Spleen (tissue), 11 donors: ENCODE measurements around the gene MBD3L3. TPM values are rescaled to one million over a fixed set of nuclear protein-coding genes. Genes with fewer than 3 reads are reported as not detected.

Source experiments
- DNase-seq: peaks from one replicate; pipeline ENCODE4 v3.0.0-alpha.2; 2020
- H3K27ac ChIP-seq, 8 donors: fragments of 200-600 bp; sonication (generic) in 7 of 8; 1 replicate in 4 of 8; 2 replicates in 4 of 8; pipeline versions ENCODE4 v1.5.0 to v1.8.0; 2016 to 2021; ENCODE audit warnings: inconsistent platforms in 4 of 8, mild to moderate bottlenecking in 4 of 8, moderate library complexity in 1 of 8
- H3K27me3 ChIP-seq, 7 donors: fragments of 200-600 bp; sonication (generic) in 6 of 7; replicated peaks in 1 of 7; 1 replicate in 4 of 7; 2 replicates in 3 of 7; pipeline versions ENCODE4 v1.5.0 to v1.8.0; 2016 to 2021; ENCODE audit warnings: inconsistent platforms in 3 of 7, mild to moderate bottlenecking in 1 of 7
- H3K36me3 ChIP-seq, 6 donors: fragments of 200-600 bp; sonication (generic) in 5 of 6; 1 replicate in 4 of 6; 2 replicates in 2 of 6; pipeline versions ENCODE4 v1.5.0 to v1.8.0; 2016 to 2021; ENCODE audit warnings: inconsistent platforms in 2 of 6
- H3K4me1 ChIP-seq, 6 donors: fragments of 200-600 bp; sonication (generic) in 5 of 6; 1 replicate in 3 of 6; 2 replicates in 3 of 6; pipeline versions ENCODE4 v1.5.0 to v1.8.0; 2016 to 2021; ENCODE audit warnings: inconsistent platforms in 3 of 6
- H3K4me3 ChIP-seq, 8 donors: fragments of 200-600 bp; sonication (generic) in 7 of 8; 1 replicate in 4 of 8; 2 replicates in 4 of 8; pipeline versions ENCODE4 v1.5.0 to v1.8.0; 2016 to 2021; ENCODE audit warnings: inconsistent platforms in 4 of 8, mild to moderate bottlenecking in 4 of 8, moderate library complexity in 2 of 8
- H3K9me3 ChIP-seq, 8 donors: fragments of 200-600 bp; sonication (generic) in 7 of 8; 1 replicate in 4 of 8; 2 replicates in 4 of 8; pipeline versions ENCODE4 v1.5.0 to v1.8.0; 2016 to 2021; ENCODE audit warnings: inconsistent platforms in 4 of 8
- CTCF ChIP-seq, 11 experiments: fragments of 200-600 bp in 7 of 11; fragments of 450-650 bp in 4 of 11; sonication (generic) in 4 of 11; IDR thresholded peaks in 8 of 11; conservative IDR thresholded peaks in 3 of 11; 1 replicate in 7 of 11; 2 replicates in 4 of 11; pipeline versions ENCODE4 v1.4.0 to v1.8.0; 2016 to 2021; ENCODE audit warnings: antibody characterized with exemption in 11 of 11, inconsistent platforms in 4 of 11, mild to moderate bottlenecking in 1 of 11
- POLR2A ChIP-seq, 3 donors: fragments of 450-650 bp; IDR thresholded peaks; one replicate each; pipeline ENCODE4 v1.5.1; 2017; ENCODE audit warnings: antibody characterized with exemption in 3 of 3, mild to moderate bottlenecking in 1 of 3
- POLR2AphosphoS5 ChIP-seq, 3 donors: sonication (generic); formaldehyde crosslinking; IDR thresholded peaks; one replicate each; pipeline ENCODE4 v1.5.1; 2017; ENCODE audit warnings: antibody characterized with exemption in 3 of 3
- WGBS, 5 donors: extraction: QIAGEN DNeasy Blood & Tissue Kit in 3 of 5; methylation state at CpG; one replicate each; pipeline versions ENCODE4 v1.1.5 to v1.1.7; 2013 to 2018; 5-methylcytosine and 5-hydroxymethylcytosine counted together
- intact Hi-C: fragments of 100-400 bp; cut with DNase I; formaldehyde crosslinking; loops from one replicate; pipeline ENCODE4 v1.15.0; 2023; ENCODE audit warnings: low total_unique reads
- polyA plus RNA-seq, 3 donors: library from polyadenylated mRNA; stranded (reverse); fragments of 200-250 nt; gene quantifications; one replicate each; pipeline ENCODE4 v1.2.1, GENCODE V29; 2013
- total RNA-seq, 7 donors: library from RNA; depleted of rRNA in 3 of 7; stranded (reverse); fragments of >200 nt in 3 of 7; fragmentation: NEBNext Ultra II Directional in 4 of 7; extraction: Animal tissue kit (Norgen Biotek cat#: 25700) in 4 of 7; gene quantifications; one replicate each; pipeline versions ENCODE4 v1.1.0 to v1.2.1, GENCODE V29; 2016 to 2021
- donor health status: healthy with polysubstance abuse.
- donor health status: DM: no; HTN: no; CAD: no; lungs with moderate emphysema.
- donor health status: DM: no; HTN: no; CAD: no.
- donor health status: Bipolar disorder and iron deficiency.
- donor health status: healthy.
- donor health status: DM: no; HTN: no; CAD: no.
- donor health status: DM: yes; HTN: yes; CAD: no.

MBD3L3 gene
- total and polyA plus RNA-seq, 10 donors: not detected

GRCh38 chr19:7018828-7019227, 39.6 kb downstream of the MBD3L3 start:
- 68 to 89% (median 77%) methylated on average over 6 of the region's 6 CpGs for WGBS, 5 donors
- no peak for DNase-seq
- Histone ChIP-seq H3K27ac (no peak overlapping the region), H3K36me3 (no peaks in the 10 kb centered on the region), H3K4me1 (no peaks in the 10 kb centered on the region), H3K9me3 (no peaks in the 10 kb centered on the region), H3K27me3 (peaks cover 0 to 5% (median 0%) of the 10 kb centered on the region in 7 donors), H3K4me3 (no peak overlapping the region)
- TF ChIP-seq CTCF (IDR thresholded peaks at IDR 0.05 in 8 of 11, conservative IDR thresholded peaks at IDR 0.05 in 3 of 11) (no peak), POLR2AphosphoS5 (IDR thresholded peaks at IDR 0.05) (no peak)
- intact Hi-C loops: no loop called here

- no peak for DNase-seq
- 48 to 61% (median 52%) methylated on average over 4 of the region's 4 CpGs for WGBS, 5 donors
- intact Hi-C loops: no loop called here
Measured at GRCh38 chr19:7013678-7014077, 44.8 kb downstream of the MBD3L3 start.

GRCh38 chr19:7010722-7011593, 47.5 kb downstream of the MBD3L3 start:
- Histone ChIP-seq H3K27me3 (no peaks in the 10 kb centered on the region), H3K4me3 (no peak overlapping the region), H3K27ac (no peak overlapping the region), H3K9me3 (no peaks in the 10 kb centered on the region), H3K36me3 (no peaks in the 10 kb centered on the region), H3K4me1 (peaks cover 0 to 22% (median 6%) of the 10 kb centered on the region in 6 donors)
- 72 to 85% (median 83%) methylated on average over 11 to 12 of the region's 12 CpGs for WGBS, 5 donors
- intact Hi-C loops: no loop called here
- no peak for DNase-seq
- TF ChIP-seq CTCF (IDR thresholded peaks at IDR 0.05 in 8 of 11, conservative IDR thresholded peaks at IDR 0.05 in 3 of 11) (no peak), POLR2A (IDR thresholded peaks at IDR 0.05) (no peak), POLR2AphosphoS5 (IDR thresholded peaks at IDR 0.05) (no peak)

More at GRCh38 chr19:7013678-7014077, 44.8 kb downstream of the MBD3L3 start:
- no peak overlapping the region for H3K27ac ChIP-seq
- no peaks in the 10 kb centered on the region for H3K36me3 ChIP-seq
- peaks cover 0 to 5% (median 0%) of the 10 kb centered on the region in 7 donors for H3K27me3 ChIP-seq
- TF ChIP-seq POLR2AphosphoS5 (IDR thresholded peaks at IDR 0.05): no peak
- H3K4me3 ChIP-seq: no peak overlapping the region
- H3K4me1 ChIP-seq: peaks cover 0 to 12% (median 6%) of the 10 kb centered on the region in 6 donors
- H3K9me3 ChIP-seq: no peaks in the 10 kb centered on the region

GRCh38 chr19:7007859-7008258, 50.6 kb downstream of the MBD3L3 start:
- WGBS, 5 donors: 35 to 63% (median 41%) methylated on average over 4 of the region's 4 CpGs
- intact Hi-C loops: no loop called here
- Histone ChIP-seq H3K9me3 (no peaks in the 10 kb centered on the region), H3K4me3 (no peak overlapping the region), H3K27ac (no peak overlapping the region), H3K36me3 (no peaks in the 10 kb centered on the region), H3K27me3 (no peaks in the 10 kb centered on the region), H3K4me1 (peaks cover 0 to 22% (median 6%) of the 10 kb centered on the region in 6 donors)
- no peak for DNase-seq
- TF ChIP-seq CTCF (IDR thresholded peaks at IDR 0.05 in 8 of 11, conservative IDR thresholded peaks at IDR 0.05 in 3 of 11) (no peak), POLR2A (IDR thresholded peaks at IDR 0.05) (no peak), POLR2AphosphoS5 (IDR thresholded peaks at IDR 0.05) (no peak)

Other genes starting within 250 kb of the MBD3L3 start
- gene ADGRE1, start 171.1 kb downstream of the MBD3L3 start, total RNA-seq: 10 to 100 TPM; 20.1 to 65.2 (median 30.6) TPM
- 1 to 10 TPM; 2.3 to 4.0 (median 3.3) TPM for gene ADGRE1, start 171.1 kb downstream of the MBD3L3 start, polyA plus RNA-seq
- gene MBD3L2B, start 37.2 kb downstream of the MBD3L3 start, total RNA-seq: not detected
- gene MBD3L2B, start 37.2 kb downstream of the MBD3L3 start, polyA plus RNA-seq: not detected
- not detected for gene MBD3L5, start 28.1 kb downstream of the MBD3L3 start, total RNA-seq
- not detected for gene MBD3L5, start 28.1 kb downstream of the MBD3L3 start, polyA plus RNA-seq
- not detected for gene MBD3L4, start 18.5 kb downstream of the MBD3L3 start, total RNA-seq
- gene MBD3L4, start 18.5 kb downstream of the MBD3L3 start, polyA plus RNA-seq: not detected
- gene MBD3L2, start 9.4 kb downstream of the MBD3L3 start, total RNA-seq: not detected
- not detected for gene MBD3L2, start 9.4 kb downstream of the MBD3L3 start, polyA plus RNA-seq
- 10 to 100 TPM; 12.0 to 20.8 (median 15.1) TPM for gene ZNF557, start 11.0 kb upstream of the MBD3L3 start, total RNA-seq
- gene ZNF557, start 11.0 kb upstream of the MBD3L3 start, polyA plus RNA-seq: 1 to 10 TPM; 1.1 to 4.6 (median 1.7) TPM
- gene INSR, start 235.7 kb upstream of the MBD3L3 start, total RNA-seq: 100 to 1,000 TPM; 202 to 467 (median 368) TPM
- 10 to 100 TPM in 2 of 3 donors, 1 to 10 TPM in 1; 7.6 to 21.5 (median 20.7) TPM for gene INSR, start 235.7 kb upstream of the MBD3L3 start, polyA plus RNA-seq